ENCODE measurements around the gene KIF6. TPM values are rescaled to one million over a fixed set of nuclear protein-coding genes. Genes with fewer than 3 reads are reported as not detected.

The KIF6 gene
- total and polyA plus RNA-seq, 8 donors, result 0.19 to 1.0 (median 0.44) TPM

DNA sequence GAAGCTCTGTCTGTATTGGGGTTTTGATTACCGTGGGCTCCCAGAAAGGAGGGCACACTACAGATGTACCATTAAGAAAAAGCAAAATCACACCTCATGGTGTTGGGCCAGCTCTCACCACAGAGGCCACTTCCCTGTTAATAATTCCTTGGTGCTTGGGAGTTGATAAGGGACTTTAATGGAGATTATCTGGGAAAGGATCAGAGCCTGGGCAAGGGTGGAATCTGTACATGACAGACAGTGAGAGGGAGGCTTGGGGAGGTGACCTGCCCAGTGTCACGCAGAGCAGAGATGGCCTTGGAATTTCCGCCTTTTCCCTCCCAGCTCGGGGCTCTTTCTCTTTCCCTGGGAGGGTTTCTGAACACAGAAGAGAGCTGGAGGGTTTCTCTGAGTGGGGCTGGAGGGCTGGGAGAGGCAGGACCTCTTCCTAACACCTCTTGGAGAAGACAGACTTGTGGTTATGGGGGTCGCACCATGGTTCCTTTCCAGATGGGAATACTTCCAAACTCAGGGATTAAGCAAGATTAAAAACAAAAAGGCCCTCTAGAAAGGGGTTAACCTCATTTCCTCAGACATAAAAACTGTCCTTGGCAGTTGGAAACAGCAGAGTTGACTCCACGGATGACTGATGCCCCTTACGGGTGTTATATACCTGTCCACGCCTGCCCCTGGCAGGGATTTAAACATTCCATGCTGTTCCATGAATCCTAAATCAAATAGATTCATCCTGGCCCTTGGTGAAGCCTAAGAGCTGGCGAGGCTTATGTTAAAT lies 385.9 kb downstream of the KIF6 start:
- intact Hi-C loops (cut with DNase I), result no loop called here
- DNase-seq (no peak), ATAC-seq (peak; percentile 35 to 58 (median 58)), FAIRE-seq (no peak)
- peaks cover 11 to 39% (median 22%) of the 10 kb centered on the region in 3 donors for H3K4me1 ChIP-seq
- no peak overlapping the region for H3K4me3 ChIP-seq
- H3K9me3 ChIP-seq, result no peaks in the 10 kb centered on the region
- TF ChIP-seq, protein P1, sequence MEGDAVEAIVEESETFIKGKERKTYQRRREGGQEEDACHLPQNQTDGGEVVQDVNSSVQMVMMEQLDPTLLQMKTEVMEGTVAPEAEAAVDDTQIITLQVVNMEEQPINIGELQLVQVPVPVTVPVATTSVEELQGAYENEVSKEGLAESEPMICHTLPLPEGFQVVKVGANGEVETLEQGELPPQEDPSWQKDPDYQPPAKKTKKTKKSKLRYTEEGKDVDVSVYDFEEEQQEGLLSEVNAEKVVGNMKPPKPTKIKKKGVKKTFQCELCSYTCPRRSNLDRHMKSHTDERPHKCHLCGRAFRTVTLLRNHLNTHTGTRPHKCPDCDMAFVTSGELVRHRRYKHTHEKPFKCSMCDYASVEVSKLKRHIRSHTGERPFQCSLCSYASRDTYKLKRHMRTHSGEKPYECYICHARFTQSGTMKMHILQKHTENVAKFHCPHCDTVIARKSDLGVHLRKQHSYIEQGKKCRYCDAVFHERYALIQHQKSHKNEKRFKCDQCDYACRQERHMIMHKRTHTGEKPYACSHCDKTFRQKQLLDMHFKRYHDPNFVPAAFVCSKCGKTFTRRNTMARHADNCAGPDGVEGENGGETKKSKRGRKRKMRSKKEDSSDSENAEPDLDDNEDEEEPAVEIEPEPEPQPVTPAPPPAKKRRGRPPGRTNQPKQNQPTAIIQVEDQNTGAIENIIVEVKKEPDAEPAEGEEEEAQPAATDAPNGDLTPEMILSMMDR (IDR thresholded peaks at IDR 0.05), result no peak
- H3K27ac ChIP-seq, result peak overlapping the region; percentile 31 to 84 (median 60)
- 12 to 20% methylated on average over 9 of the region's 9 CpGs for WGBS, 2 donors
- no peaks in the 10 kb centered on the region for H3K27me3 ChIP-seq
- H3K36me3 ChIP-seq, result no peaks in the 10 kb centered on the region

DNA sequence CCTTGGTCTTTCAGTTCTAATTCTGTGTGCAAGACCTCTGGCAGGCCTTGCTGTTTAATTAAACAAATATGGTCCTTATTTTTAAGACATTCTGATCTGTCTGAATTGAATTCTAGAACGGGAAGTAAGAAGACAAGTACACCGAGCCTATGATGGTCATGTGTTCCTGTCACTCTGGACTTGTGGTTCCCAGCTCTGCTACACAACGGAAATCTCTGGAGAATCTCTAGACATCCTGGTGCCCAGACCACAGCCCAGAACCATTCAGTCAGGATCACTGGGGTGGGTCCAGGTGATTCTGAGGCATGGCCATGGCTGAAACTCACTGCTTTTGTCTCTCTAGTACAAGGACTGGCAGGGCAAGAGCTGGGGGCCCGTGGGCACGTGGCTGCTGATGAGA lies 386.8 kb downstream of the KIF6 start:
- H3K27me3 ChIP-seq, result no peaks in the 10 kb centered on the region
- ATAC-seq, result no peak
- H3K36me3 ChIP-seq, result no peaks in the 10 kb centered on the region
- peak overlapping the region in 1 of 4 donors; percentile 84 for H3K27ac ChIP-seq
- H3K4me1 ChIP-seq, result peaks cover 11 to 37% (median 22%) of the 10 kb centered on the region in 3 donors
- no peak for DNase-seq
- no peak for FAIRE-seq
- no peak overlapping the region for H3K4me3 ChIP-seq
- 63 to 67% methylated on average over 5 of the region's 5 CpGs for WGBS, 2 donors
- no peaks in the 10 kb centered on the region for H3K9me3 ChIP-seq
- intact Hi-C loops (cut with DNase I), result no loop called here
- TF ChIP-seq, protein P1 (IDR thresholded peaks at IDR 0.05), result no peak

DNA sequence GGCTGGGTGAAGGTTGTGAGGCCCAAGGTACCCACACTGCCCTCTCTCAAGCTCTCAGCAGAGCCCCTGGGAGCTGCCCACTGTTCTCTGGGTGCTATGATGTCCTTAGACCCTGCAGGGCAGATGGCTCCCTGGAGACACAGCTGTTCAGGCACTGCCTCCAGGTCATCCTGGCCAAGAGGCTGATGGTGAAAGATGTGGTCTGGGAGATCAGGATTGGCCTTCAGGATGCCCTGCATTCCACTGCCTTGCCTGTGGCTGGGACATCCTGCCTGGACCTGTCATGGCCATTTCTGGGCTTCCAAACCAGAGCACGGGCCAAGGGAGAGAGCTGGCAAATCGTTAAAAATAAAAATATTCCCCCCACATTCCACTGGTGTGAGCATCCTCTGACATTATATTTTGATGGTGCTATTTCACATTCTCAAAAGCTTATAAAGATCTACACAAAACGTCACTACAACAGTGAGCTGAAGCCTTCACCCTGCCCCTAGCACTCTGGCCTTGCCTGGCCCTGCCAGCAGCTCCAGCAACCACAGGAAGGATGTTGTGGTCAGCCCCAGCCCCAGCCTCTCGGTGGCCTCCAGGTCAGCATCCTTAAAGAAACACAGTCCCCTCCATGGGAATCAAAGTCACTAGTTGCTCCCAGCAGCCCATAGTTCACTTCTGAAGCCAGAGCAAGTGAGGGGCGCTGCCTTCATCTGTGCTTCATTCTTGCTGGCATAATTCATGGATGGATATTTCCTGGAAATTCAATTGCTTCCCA lies 389.2 kb downstream of the KIF6 start:
- Histone ChIP-seq H3K27ac (no peak overlapping the region), H3K27me3 (no peaks in the 10 kb centered on the region), H3K4me3 (no peak overlapping the region), H3K36me3 (no peaks in the 10 kb centered on the region), H3K4me1 (peaks cover 11 to 26% (median 22%) of the 10 kb centered on the region in 3 donors), H3K9me3 (no peaks in the 10 kb centered on the region)
- intact Hi-C loops (cut with DNase I), result no loop called here
- ATAC-seq (no peak), DNase-seq (no peak), FAIRE-seq (no peak)
- 74 to 77% methylated on average over 5 of the region's 5 CpGs for WGBS, 2 donors
- TF ChIP-seq, protein P1 (IDR thresholded peaks at IDR 0.05), result no peak

DNA sequence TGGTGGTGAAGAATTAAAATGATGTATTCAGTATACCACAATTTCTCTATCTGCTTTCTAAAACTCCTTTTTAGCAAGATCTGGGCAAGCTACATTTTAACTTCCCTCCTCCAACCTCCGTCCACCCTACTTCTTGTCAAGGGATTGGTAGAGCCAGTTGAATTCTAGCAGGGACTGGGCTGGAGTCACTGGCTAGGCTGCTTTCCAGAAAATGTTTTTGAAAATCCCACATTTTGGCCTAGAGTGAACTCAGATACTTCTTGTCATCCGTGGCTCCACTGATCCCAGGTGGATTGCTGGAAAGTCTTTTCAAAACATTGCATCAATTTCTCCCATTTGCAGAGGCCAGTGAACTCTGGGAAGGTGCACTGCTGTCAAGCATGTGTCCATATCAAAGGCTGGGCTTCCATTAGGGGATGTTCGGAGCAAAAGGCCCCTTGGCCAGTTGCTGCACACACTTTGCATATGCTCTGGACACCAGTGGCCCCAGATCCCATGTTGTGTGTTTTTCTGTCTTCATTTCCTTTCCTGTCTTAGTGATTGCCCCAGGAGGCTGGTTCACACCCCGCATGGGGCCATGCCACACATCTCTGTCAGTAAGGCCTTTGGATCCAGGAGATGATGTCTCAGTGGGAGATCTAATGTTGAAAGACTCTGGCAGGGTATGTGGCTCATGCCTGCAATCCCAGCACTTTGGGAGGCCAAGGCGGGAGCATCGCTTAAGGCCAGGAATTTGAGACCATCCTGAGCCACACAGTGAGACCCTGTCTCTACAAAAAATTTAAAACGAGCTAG lies 391.4 kb downstream of the KIF6 start:
- intact Hi-C loops (cut with DNase I), result no loop called here

More for the DNA sequence above, 391.4 kb downstream of the KIF6 start:
- Histone ChIP-seq H3K27ac (no peak overlapping the region), H3K4me1 (peaks cover 3 to 8% (median 6%) of the 10 kb centered on the region in 3 donors), H3K4me3 (no peak overlapping the region), H3K9me3 (no peaks in the 10 kb centered on the region), H3K27me3 (no peaks in the 10 kb centered on the region), H3K36me3 (no peaks in the 10 kb centered on the region)
- FAIRE-seq (no peak), DNase-seq (no peak), ATAC-seq (no peak)
- TF ChIP-seq, protein P1 (IDR thresholded peaks at IDR 0.05), result no peak
- WGBS, 2 donors, result 89 to 93% methylated on average over 7 of the region's 7 CpGs
